ENCODE results near the gene SLF2.
A peak's percentile ranks its signal among the peaks of the same experiment; 100 is the strongest.

SLF2 gene

DNA sequence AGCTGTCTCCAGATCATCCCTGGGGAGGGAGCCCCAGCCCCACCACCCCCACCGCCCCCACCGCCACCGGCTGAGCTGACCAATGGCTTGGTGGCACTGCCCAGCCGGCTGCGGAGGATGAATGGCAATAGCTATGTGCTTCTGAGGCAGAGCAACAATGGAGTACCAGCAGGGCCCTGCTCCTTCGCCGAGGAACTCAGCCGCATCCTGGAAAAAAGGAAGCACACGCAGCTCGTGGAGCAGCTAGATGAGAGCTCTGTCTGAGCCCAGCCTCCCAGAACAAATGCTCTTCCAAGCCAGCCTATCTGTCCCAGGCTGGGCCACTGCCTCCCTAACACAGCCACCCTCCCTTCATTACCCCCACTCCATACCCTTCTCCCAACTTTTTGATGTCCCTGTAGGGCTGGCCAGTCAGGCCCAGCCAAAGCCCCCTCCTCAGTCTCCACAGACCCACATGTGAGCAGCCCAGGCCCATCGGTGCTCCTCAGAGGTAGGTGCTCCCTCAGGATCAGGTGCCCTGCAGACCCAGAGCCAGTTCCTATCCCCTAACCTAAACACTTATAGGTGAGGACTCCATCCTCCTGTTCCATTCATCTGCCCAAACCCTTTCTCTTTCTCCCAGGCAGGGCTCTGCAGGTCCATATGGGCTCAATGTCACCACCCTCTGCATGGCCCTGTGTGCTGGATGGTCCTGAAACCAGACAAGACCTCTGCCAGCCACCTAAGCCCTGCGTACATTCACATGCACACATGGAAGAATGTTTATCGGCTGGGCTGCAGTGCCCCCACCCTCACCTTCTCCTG, 71.3 kb downstream of the SLF2 start:
- no peak for DNase-seq

DNA sequence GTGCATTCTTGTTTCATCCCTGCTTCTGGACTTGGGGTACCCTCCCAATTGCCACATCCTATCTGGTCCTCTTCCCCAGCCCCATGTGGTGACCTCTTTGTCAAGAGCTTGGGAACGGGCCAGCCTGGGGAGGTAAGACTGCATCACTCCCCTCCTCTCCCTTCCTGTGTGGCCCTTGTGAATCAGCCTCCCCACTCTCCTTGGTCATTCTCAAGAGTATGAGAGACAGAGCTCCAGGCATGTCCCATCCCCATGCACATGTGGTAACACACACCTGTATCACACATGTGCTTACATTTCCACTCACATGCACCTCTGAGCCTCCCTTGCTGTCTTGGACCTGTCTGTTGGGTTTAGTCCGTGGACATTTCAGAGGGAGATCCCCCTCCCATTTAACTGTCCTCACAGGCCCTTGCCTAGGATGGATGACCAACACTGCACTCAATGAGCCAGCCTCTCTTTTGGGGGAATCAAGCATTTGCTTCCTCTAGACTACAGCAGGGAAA, 72.0 kb downstream of the SLF2 start:
- DNase-seq, result no peak

DNA sequence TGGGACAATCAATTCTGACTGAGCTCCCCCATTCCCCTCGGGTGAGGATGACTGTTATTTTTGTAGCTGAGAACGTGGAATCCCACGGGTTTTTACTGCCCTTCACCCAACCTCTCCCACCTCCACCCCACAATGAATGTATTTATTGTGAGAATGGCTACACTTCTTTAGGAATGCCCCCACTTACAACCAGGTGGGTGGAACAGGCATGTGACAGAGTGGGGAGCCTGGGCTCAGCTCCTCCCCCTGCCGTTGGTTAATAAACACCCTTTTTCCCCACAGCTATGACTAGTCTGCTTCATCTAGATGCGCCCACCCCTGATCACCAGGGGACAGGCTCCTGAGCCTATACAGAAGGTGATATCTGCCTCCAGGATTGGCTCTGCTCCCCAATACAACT, 72.6 kb downstream of the SLF2 start:
- DNase-seq, result no peak

DNA sequence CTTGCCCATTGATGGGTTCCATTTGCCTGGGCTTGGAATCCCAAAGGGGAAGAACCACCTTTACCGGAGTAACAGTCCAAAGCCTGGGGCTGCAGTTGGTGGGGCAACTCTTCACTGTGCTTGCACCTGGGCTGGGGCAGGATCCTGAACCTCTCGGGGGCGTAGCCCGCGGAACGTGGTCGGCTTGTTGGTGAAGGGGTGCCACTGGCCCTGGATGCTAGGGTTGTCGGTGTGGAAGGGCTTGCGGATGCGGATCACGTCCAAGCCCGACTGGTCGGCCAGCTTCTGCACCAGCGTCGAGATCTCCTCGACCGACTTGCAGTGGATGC, 73.8 kb downstream of the SLF2 start:
- no peak for DNase-seq

DNA sequence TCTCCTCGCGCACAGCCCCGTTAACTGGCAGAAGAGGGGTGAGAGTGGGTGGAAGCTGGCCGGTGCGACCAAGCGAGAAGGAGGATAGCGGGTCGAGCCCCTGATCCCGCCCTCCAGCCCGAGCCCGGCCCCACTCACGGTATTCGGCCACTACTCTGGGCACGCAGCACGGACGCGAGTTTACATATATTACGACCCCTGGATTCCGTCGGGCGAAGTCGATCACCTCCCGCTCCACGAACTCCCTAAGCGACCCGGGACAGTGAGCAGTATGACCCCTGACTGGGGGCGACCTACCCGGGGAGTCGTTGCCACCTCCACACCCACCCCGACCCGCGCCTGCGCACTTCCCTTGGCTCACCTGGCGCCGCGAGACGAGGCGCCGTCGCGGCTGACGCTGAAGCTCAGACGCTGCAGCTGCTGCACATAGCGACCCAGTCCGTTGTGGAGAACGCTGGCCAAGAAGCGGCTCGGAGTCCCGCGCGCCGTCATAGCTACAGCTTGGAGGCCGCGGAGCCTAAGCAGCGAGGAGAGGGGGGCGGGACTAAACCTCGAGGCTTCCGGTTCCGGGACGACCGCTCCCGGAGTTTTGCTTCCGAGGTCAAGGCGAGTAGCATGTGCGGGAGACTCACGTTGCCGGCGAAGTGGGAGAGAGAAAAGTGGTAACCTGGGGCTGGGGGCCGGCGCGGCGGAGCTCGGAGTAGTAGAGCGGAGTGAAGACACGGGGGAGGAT, 74.4 kb downstream of the SLF2 start, which contains the start of the genes MRPL43 and TWNK:
Gene MRPL43 (minus strand): TSS at position 546 of the 733 bp plus-strand sequence. CDS start 54 bp downstream, at position 492.
Gene TWNK (plus strand): TSS at position 592 of the 733 bp plus-strand sequence. CDS start 668 bp downstream, outside the sequence.
- DNase-seq, result peak; percentile 34

DNA sequence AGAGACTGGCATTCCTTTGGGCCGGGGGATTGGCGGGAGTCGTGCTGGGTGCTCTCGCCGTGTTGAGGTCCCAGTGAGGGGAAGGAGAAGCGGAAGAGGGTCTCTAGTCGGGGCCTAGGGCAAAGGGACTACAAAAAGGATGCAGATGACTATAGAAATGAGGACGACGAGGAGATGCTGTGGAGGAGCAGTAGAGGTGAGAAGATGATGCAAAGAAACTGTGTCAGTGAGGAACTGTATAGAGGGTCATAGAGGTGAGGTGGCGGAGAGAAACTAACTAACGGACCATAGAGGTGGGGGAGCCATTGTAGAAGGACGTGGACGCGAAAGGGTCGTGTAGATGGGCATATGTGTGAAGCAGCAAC, 74.9 kb downstream of the SLF2 start:
- DNase-seq, result no peak

DNA sequence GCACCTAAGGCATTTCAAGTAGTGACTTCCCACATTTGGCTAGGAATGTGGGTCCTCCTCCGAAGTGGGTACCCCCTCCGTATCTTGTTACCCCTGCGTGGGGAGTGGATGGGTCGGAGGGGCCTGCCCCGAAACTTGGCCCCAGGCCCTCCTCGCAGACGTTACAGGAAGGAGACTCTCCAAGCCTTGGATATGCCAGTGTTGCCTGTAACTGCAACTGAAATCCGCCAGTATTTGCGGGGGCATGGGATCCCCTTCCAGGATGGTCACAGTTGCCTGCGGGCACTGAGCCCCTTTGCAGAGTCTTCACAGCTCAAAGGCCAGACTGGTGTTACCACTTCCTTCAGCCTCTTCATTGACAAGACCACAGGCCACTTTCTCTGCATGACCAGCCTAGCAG, 75.4 kb downstream of the SLF2 start:
- no peak for DNase-seq

DNA sequence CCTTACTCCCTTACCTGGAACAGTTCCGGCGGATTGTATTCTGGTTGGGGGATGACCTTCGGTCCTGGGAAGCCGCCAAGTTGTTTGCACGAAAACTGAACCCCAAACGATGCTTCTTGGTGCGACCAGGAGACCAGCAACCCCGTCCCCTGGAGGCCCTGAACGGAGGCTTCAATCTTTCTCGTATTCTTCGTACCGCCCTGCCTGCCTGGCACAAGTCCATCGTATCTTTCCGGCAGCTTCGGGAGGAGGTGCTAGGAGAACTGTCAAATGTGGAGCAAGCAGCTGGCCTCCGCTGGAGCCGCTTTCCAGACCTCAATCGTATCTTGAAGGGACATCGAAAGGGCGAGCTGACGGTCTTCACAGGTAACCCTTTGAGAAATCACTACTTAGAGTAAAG, 76.3 kb downstream of the SLF2 start:
- DNase-seq, result no peak

DNA sequence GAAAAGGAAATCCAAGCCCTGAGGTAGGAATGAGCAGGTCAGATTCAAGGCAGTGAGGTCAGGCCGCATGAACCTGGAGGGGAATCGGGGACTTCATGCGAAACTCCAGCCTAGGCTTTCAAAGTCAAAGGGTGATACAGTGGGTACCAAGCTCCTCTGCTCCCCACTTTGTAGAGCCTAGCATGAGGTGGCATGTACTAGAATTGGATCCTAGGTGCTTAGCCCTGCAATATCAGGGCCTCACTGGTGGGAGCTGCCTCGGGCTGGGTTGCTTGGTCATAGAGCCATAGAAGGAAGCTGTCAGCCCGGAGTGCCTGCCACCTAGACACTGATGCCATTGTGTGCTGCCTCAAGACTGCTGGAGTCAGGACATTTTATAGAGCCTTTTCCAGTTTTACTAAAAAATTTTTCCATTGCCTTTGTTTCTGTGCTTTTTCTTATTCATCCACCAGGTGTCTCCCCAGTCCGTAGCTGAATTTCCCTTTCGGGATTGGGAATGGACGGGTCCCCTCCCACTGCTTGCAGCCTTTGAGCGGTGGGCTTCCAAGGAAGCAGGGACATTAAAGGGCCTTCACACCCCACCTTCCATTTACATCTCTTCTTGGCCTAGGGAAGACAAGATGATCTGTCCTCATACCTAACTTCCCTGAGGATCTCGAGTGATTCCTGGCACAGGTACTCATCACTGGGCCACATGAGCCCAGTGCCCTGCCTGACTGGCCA, 81.4 kb downstream of the SLF2 start:
- no peak for DNase-seq

DNA sequence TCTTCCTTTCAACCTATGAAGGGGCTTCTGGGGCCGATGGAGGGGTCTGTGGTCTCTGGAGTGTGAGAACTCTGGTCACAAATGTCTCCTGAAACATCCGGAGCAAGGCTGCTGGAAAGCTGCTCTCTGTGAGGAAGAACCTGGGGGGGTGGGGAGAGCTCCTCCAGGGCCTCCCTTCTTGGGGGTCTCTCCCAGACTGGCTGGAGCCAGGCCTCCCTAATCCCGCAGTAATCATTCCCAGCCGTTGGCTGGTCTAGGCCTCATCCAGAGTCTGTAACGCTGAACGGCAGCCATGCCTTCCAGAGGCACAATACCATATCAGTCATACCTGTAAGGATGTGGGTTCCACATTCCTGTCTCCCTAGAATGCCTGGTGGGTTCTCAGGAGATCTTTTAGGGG, 82.4 kb downstream of the SLF2 start:
- DNase-seq, result no peak

DNA sequence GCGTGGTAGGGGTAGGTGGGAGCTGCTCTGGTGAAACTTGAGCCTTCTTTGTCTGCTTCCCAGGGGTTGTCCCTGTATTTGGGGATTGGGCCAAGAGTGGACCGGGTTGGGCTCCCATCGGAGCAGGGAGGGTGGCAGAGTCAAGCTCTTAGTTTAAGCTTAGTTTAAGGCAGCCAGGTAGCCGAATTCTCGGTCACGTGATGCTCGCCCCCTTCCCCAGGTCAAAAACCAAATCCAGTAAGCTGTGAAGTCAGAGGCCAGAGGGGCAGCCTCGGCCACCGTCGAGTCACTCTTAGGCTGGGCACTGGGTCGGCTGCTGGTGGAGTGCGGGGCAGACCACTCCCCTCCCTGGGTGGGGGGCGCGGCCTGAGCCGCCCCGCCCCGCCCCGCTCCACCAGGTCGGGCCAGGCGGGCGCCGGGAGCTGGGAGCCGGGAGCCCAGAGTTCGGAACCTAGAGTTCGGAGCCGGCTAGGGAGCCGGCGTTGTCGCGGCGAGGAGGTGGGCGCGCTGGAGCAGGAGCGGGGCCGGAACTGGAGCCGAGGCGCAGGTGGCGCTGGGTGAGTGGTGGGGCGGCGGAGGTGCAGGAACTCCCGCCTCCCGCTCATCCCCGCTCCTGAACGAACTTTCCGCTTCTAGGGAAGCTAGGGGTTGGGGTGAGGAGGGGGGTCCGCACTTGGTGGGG, 84.1 kb downstream of the SLF2 start:
- DNase-seq, result peak; percentile 27

DNA sequence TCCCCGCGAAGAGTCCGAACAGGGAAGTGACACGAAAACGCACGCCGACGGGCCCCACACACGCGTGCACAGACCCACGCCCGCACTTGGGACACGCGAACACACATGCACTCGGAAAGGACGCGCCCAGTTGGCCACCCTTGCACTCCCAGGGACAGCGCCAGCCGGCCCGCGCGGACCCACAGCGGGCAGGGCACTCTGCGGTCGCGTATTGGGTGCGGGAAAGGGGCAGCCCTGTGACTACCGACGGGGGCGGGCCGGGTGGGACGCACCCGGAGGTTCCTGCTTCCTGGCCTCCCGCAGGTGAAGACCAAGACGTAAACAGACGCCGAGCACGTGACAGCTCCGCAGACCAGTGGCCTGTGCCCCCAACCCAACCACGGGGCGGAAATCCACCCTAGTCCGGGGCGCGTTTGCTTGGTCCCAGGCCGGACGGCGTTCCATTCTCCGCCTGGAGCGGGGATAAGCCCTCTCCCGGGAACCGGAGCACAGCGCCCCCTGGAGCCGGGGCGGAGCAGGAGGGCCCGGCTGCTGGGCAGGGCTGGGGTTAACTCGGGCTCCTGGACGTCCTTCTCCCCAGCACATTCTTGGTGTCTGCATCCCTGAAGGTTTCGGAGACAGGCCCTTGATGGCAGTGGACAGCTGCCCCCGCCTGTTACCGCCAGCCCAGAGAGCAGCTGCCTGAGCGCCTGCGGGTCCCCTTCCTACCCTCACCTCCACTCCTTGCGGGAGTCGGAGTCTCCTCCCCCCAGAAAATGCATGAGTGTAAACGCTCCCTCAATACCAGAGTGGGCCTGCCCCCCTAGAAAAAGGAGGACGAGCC, 84.8 kb downstream of the SLF2 start:
- peak; percentile 25 for DNase-seq

DNA sequence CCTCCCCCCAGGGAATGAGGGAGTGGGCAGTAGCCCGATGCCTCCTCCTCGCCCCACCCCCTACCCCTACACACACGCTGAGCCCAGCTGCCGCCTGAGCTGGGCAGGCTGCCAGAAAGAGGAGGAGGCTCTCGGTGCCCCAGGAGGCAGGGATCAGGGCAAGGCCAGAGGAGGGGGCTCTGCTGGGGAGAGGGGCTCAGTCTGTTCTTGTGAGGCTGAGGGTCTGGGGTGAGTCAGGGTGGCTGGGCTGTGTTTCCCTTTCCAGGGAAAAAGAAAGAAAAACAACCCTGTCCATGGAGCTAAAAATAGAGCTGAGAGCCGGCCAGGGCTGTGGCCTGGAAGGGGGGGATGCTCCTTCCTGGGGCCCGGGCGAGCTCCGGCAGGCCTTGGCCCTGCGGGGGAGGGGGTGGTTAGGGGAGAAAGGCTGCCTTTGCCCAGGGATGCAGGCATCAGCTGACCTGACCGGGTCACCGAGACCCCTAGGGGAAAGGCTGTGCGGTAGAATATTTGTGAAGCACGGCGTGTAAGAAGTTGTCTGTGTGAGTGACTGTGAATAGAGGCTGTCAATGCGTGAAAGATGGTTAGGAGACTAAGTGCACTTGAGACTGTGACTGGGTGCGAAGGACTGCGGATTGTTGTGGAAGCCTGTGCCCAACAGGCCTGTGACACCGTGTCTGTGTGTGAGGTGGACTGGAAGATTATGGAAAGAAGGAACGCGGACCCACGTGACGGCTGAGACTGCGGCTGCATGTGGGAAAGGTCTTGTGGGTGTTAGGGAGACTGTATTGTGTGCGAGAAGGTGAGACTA, 85.6 kb downstream of the SLF2 start:
- peak; percentile 77 for DNase-seq

DNA sequence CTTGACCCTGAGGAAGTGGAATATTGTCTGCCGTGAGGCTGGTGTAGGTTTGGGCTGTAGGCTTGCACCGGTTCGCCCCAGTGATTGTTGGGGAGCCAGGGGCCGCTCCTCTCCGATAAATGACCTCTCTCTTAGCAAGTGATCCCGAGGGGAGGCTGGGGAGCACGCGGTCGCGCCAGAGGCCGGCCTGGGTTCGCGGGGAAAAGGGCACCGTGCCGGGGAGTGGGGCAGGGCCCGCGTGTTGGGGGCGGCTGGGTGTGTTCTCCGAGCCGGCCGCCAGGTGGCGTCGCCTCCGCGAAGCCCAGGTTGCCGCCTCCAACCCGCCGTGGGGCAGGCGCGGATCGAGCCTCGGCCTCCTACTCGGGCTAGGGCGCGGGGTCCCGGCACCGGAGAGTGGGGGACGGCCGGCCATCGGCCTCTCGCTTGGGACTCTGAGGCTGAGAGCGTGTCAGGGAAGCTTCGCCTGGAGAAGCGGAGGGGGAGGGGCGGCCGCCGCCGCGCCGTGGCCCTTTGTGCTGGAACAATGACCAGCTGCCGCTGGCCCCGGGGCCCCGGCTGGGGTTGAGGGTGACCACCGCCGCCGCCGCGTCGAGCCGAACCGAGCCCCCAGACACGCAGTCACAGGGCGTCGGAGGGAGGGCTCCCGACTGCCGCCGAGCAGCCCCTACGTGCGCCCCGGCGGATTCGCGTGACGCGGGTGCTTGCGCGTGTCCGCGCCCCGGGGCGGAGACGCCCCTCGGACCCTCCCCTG, 86.4 kb downstream of the SLF2 start:
- DNase-seq, result peak; percentile 11

DNA sequence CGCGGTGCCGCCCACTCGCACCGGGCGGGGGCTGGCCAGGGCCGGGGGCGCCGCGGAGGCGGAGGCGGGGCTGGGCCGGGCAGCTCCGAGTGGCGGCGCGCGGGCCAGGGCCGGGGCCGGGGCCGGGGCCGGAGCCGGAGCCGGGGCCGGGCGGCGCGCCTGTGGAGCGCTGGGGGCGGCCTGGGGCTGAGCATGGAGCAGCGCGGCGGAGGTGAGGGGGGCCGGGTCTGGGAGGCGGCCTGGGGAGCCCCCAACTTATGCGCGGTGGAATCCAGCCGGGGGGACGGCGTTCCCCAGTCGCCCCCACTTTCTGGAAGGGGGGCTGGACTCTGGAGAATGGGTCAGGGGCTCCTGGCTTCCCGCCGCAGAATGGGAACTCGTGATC, 87.0 kb downstream of the SLF2 start, which contains the start of gene LZTS2:
Gene LZTS2 (plus strand): TSS at position 67 of the 385 bp plus-strand sequence. CDS start 2,731 bp downstream, outside the sequence.
- DNase-seq, result no peak

DNA sequence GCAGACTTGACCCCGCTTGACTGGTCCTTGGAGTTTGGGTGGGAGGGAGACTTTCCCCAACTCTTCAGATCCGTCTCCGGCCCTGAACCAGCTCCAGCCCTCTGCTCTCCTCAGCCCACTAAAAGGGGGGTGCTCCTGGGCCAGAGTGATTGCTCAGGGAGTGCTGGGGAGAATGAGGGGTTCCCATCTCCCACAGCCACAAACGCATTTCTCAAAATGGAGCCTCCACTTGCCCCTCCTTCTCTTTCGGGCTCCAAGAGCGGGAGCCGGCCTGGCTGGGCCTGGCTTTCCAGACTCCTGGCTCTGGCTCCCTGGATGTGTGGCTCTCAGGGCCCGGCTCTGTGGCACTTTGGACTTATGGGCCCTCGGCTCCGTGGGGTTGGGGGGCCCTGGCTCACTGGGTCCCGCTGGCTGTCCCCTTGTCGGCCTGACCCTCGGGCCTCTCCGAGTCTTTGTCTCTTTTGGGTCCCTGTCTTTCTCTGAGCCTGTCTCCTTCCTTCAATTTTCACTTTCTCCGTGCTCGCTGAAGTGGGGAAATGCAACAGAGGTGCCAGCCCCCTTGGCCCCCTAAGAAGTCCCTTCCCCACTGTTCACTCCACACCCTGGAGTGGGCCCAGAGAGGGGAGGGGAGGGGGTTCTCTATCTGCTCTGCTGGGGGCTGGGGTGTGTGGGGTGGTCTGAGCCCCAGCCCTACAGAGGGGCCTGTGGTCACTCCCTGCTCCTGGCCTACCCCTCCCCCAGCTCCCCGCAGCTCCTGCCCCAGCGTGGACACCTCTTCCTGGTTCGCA, 87.6 kb downstream of the SLF2 start:
- DNase-seq, result peak; percentile 3

DNA sequence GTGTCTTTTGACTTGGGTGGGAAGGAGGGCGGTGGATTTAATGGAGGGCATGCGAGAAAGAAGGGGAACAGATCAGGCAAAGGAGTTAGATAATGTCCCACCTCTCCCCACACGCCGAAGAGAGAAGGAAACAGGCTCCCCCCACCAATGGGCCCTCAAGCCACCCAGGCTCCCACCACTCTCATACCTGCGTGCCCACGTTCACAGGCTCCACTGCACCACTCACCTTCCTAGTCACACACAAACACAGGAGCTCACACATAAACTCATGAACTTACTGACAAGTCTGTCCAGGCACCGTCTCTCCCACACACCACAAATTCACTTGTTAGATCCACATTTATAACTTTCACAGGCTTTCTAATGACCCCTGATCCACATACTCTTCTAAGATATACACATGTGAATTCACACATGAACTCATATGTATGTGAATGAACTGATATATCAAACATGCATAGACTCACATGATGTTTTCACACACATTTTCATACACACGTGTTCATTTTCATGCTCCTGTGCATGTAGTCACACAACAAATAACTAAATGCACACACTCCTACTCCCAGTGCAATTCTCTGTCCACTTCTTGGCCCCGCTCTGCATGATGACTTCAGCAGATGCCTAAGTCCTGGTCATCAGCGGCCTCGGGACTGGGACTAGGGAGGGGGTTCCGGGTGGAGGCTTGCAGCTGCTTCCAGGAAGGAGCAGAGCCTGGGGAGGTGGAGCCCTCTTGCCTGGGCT, 88.3 kb downstream of the SLF2 start:
- DNase-seq, result no peak

DNA sequence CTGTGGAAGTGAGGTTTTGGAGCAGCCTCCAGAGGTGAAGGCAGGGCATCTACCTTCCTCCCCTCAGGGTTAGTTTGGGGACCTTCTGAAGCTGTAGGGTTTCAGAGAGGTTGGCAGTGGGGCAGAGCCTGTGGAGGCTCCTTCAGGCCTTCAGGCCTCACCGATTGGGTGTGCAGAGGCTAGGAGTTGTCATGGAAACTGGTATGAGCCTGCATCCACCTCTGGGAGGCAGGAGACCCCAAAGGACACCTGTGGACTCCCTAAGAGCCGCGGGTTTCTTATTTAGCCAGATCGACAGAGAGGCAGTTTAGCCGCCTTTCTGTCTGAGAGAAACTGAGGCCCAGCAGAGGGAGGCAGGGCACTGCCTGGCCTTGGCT, 88.9 kb downstream of the SLF2 start:
- DNase-seq, result no peak

DNA sequence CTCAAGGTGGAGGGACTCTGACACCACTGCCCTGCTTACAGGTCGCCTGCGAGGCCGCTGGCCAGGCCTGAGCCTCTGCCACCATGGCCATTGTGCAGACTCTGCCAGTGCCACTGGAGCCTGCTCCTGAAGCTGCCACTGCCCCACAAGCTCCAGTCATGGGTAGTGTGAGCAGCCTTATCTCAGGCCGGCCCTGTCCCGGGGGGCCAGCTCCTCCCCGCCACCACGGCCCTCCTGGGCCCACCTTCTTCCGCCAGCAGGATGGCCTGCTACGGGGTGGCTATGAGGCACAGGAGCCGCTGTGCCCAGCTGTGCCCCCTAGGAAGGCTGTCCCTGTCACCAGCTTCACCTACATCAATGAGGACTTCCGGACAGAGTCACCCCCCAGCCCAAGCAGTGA, 89.7 kb downstream of the SLF2 start:
- no peak for DNase-seq
